B cell (primary cell): ENCODE results near the gene PCBP3. TPM values are rescaled to one million over a fixed set of nuclear protein-coding genes. Genes with fewer than 3 reads are reported as not detected.
"Not testable (repeated sequence)": the region's sequence is repeated elsewhere in the genome, so short reads cannot be mapped to it uniquely, and the experiment has no call there.

Experiments used
- ATAC-seq: fragments of 200-7000 bp; cut with Tn5 transposase; one replicate; pipeline ENCODE4 v1.10.0; 2021; ENCODE audit warnings: low read depth, mild to moderate bottlenecking, moderate number of reproducible peaks, moderate library complexity
- CTCF ChIA-PET: fragments of 350-600 bp; sonication (Branson Sonifier 250); formaldehyde crosslinking; loops from one replicate; lab custom pipeline; 2021; ENCODE audit warnings: antibody characterized with exemption, inconsistent platforms; lab: Charles Lee
- POLR2A ChIA-PET: fragments of 350-600 bp; sonication (Branson Sonifier 250); formaldehyde crosslinking; loops from one replicate; lab custom pipeline; 2021; ENCODE audit warnings: antibody characterized with exemption; lab: Charles Lee
- DNase-seq: peaks from one replicate; pipeline ENCODE4 v3.0.0; 2013
- H2AFZ ChIP-seq: 2 replicates; pipeline ENCODE4 v1.6.1; 2012; ENCODE audit warnings: mild to moderate bottlenecking, low read depth, low read length; ENCODE audit not compliant: insufficient read depth, poor library complexity, severe bottlenecking
- H3K27ac ChIP-seq, 2 donors: 1 replicate in 1 of 2; 2 replicates in 1 of 2; pipeline ENCODE4 v1.5.1; 2012 to 2013; ENCODE audit warnings: low read length in 2 of 2, mild to moderate bottlenecking in 2 of 2, moderate library complexity in 1 of 2
- H3K27me3 ChIP-seq, 4 experiments: fragments of 200-600 bp in 1 of 4; sonication (generic) in 1 of 4; replicated peaks in 1 of 4; 1 replicate in 2 of 4; 2 replicates in 2 of 4; pipeline versions ENCODE4 v1.6.1 to v1.7.0; 2013 to 2016; ENCODE audit warnings: low read length in 3 of 4, mild to moderate bottlenecking in 2 of 4, mixed read lengths in 1 of 4, moderate library complexity in 1 of 4; ENCODE audit not compliant: insufficient read depth in 4 of 4, control insufficient read depth in 3 of 4; ENCODE audit errors: control extremely low read depth in 1 of 4
- H3K36me3 ChIP-seq, 2 experiments: replicated peaks in 1 of 2; 1 replicate in 1 of 2; 2 replicates in 1 of 2; pipeline versions ENCODE4 v1.6.1 to v1.7.1; 2013; ENCODE audit warnings: low read length in 1 of 2; ENCODE audit not compliant: insufficient read depth in 2 of 2, control insufficient read depth in 1 of 2; ENCODE audit errors: control extremely low read depth in 1 of 2, extremely low read depth in 1 of 2
- H3K4me1 ChIP-seq, 2 donors: fragments of 200-600 bp in 1 of 2; sonication (generic) in 1 of 2; 1 replicate in 1 of 2; 2 replicates in 1 of 2; pipeline versions ENCODE4 v1.5.1 to v1.6.1; 2013 to 2017; ENCODE audit warnings: low read length in 2 of 2; ENCODE audit not compliant: control insufficient read depth in 2 of 2, insufficient read depth in 2 of 2
- H3K4me2 ChIP-seq: replicated peaks from 2 replicates; pipeline ENCODE3; 2012; ENCODE audit warnings: mild to moderate bottlenecking, low read depth, low read length; ENCODE audit not compliant: poor library complexity, severe bottlenecking
- H3K4me3 ChIP-seq, 5 experiments: fragments of 200-600 bp in 1 of 5; sonication (generic) in 1 of 5; 1 replicate in 3 of 5; 2 replicates in 2 of 5; pipeline versions ENCODE4 v1.5.1 to v1.7.0; 2011 to 2016; ENCODE audit warnings: low read length in 4 of 5, mild to moderate bottlenecking in 4 of 5, low read depth in 2 of 5, control low read depth in 1 of 5, moderate library complexity in 1 of 5; ENCODE audit not compliant: insufficient read depth in 1 of 5; ENCODE audit errors: control extremely low read depth in 1 of 5, extremely low read depth in 1 of 5
- H3K79me2 ChIP-seq: fragments of 200-600 bp; sonication (generic); one replicate; pipeline ENCODE4 v1.6.0; 2016; ENCODE audit warnings: low read length; ENCODE audit not compliant: control insufficient read depth, insufficient read depth
- H3K9ac ChIP-seq: fragments of 200-600 bp; sonication (generic); 2 replicates; pipeline ENCODE4 v1.6.1; 2017; ENCODE audit warnings: mild to moderate bottlenecking, low read length, moderate library complexity
- H3K9me3 ChIP-seq, 3 donors: one replicate each; pipeline versions ENCODE4 v1.6.1 to v1.7.1; 2013; ENCODE audit warnings: low read length in 2 of 3; ENCODE audit not compliant: control insufficient read depth in 2 of 3, insufficient read depth in 1 of 3; ENCODE audit errors: control extremely low read depth in 1 of 3
- H4K20me1 ChIP-seq: 2 replicates; pipeline ENCODE4 v1.6.0; 2012; ENCODE audit warnings: mild to moderate bottlenecking, low read length; ENCODE audit not compliant: insufficient read depth, control insufficient read depth, poor library complexity, severe bottlenecking
- H3K27ac Mint-ChIP-seq: one replicate; pipeline ENCODE4 v1.8.0; 2021; ENCODE audit warnings: mixed read lengths
- H3K27me3 Mint-ChIP-seq: one replicate; pipeline ENCODE4 v1.8.0; 2021; ENCODE audit warnings: mixed read lengths
- H3K4me1 Mint-ChIP-seq: one replicate; pipeline ENCODE4 v1.8.0; 2021; ENCODE audit warnings: mixed read lengths
- H3K4me3 Mint-ChIP-seq: one replicate; pipeline ENCODE4 v1.8.0; 2021; ENCODE audit warnings: mixed read lengths
- H3K9me3 Mint-ChIP-seq: one replicate; pipeline ENCODE4 v1.8.0; 2022; ENCODE audit warnings: mixed read lengths; ENCODE audit not compliant: insufficient read depth
- EZH2 ChIP-seq: IDR thresholded peaks from 2 replicates; pipeline ENCODE4 v1.6.1; 2012; ENCODE audit warnings: borderline replicate concordance, low read depth, mild to moderate bottlenecking, moderate library complexity, low read length; ENCODE audit not compliant: insufficient read depth, poor library complexity, severe bottlenecking
- WGBS: methylation state at CpG from one replicate; pipeline ENCODE4 v1.1.5; 2013; ENCODE audit warnings: missing lambda C conversion rate; ENCODE audit not compliant: insufficient coverage; 5-methylcytosine and 5-hydroxymethylcytosine counted together
- intact Hi-C: fragments of 100-400 bp; cut with micrococcal nuclease; formaldehyde crosslinking; loops from one replicate; pipeline ENCODE4 v1.10.0; 2022
- polyA plus RNA-seq: library from polyadenylated mRNA; depleted of rRNA; stranded (reverse); fragments of >200 nt; gene quantifications from 2 replicates; pipeline ENCODE4 v1.2.3, GENCODE V29; 2012
- total RNA-seq, 2 donors: library from RNA; stranded (reverse); fragments of 120-200 nt in 1 of 2; gene quantifications; 1 replicate in 1 of 2; 2 replicates in 1 of 2; pipeline versions ENCODE4 v1.2.3 to v1.2.4, GENCODE V29; 2013 to 2022
- TF ChIP-seq, protein P1 (sequence below): fragments of 200-600 bp; IDR thresholded peaks from one replicate; pipeline ENCODE4 v1.8.0; 2022; ENCODE audit warnings: antibody characterized with exemption, mild to moderate bottlenecking

Gene PCBP3
- total and polyA plus RNA-seq, 2 donors (not counting 1 experiment from before 2014, with no cell fraction given) = 0.45 to 2.7 TPM

DNA sequence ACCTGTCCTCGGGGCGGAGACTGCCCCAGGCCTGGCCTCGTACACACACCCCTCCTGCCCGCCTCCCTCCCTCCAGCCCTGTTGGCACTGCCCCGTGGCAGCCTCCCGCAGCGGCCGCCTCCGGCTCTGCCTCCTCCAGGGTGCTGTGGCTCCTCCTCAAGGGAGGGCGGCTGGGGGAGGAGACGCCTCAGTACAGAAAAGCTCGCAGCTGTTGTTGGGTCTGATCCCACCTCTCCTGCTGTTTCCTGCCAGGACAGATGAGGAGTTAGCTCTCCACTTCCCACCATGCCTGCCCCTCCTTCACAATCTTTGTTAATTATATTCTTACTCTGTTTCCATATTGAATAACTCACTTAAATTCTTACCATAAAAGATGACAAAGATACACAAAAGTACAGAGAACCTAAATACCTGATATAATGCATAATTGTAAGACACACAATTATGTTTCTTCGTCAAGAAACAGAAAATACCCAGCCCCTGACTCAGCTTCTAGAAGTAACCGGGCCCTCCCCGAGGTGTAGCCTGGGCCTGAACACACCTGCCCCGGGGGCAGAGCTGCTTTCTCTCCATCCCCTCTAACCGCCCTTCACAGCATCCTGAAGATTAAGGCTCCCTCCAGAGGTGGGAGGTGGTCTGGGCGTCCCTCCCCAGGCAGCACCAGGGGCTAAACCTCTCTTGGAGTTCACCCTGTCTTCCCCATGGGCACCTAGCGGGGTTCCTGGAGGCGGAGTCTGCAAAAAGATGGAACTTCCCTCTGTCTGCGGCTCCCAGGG is 307.4 kb downstream of the PCBP3 start:
- ChIA-PET CTCF (no interaction called here), POLR2A (no interaction called here)
- intact Hi-C loops = no loop called here
- Histone ChIP-seq H3K27ac (no peak overlapping the region), H3K27me3 (peaks cover 0 to 4% (median 0%) of the 10 kb centered on the region in 4 experiments), H3K79me2 (no peaks in the 10 kb centered on the region), H3K9me3 (peaks cover 0 to 4% (median 0%) of the 10 kb centered on the region in 3 donors), H2AFZ (no peak overlapping the region), H3K4me1 (no peaks in the 10 kb centered on the region), H3K9ac (no peak overlapping the region), H3K4me2 (no peak overlapping the region), H4K20me1 (no peaks in the 10 kb centered on the region), H3K4me3 (no peak overlapping the region), H3K36me3 (no peaks in the 10 kb centered on the region)
- H3K9me3 Mint-ChIP-seq = no peaks in the 10 kb centered on the region
- no peak overlapping the region for H3K27ac Mint-ChIP-seq
- DNase-seq (no peak), ATAC-seq (no peak)
- H3K4me3 Mint-ChIP-seq = no peak overlapping the region
- TF ChIP-seq, protein P1, sequence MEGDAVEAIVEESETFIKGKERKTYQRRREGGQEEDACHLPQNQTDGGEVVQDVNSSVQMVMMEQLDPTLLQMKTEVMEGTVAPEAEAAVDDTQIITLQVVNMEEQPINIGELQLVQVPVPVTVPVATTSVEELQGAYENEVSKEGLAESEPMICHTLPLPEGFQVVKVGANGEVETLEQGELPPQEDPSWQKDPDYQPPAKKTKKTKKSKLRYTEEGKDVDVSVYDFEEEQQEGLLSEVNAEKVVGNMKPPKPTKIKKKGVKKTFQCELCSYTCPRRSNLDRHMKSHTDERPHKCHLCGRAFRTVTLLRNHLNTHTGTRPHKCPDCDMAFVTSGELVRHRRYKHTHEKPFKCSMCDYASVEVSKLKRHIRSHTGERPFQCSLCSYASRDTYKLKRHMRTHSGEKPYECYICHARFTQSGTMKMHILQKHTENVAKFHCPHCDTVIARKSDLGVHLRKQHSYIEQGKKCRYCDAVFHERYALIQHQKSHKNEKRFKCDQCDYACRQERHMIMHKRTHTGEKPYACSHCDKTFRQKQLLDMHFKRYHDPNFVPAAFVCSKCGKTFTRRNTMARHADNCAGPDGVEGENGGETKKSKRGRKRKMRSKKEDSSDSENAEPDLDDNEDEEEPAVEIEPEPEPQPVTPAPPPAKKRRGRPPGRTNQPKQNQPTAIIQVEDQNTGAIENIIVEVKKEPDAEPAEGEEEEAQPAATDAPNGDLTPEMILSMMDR = no peak
- no peak for TF ChIP-seq EZH2
- 59% methylated on average over 18 of the region's 21 CpGs for WGBS
- no peaks in the 10 kb centered on the region for H3K4me1 Mint-ChIP-seq
- peaks cover 6% of the 10 kb centered on the region for H3K27me3 Mint-ChIP-seq

DNA sequence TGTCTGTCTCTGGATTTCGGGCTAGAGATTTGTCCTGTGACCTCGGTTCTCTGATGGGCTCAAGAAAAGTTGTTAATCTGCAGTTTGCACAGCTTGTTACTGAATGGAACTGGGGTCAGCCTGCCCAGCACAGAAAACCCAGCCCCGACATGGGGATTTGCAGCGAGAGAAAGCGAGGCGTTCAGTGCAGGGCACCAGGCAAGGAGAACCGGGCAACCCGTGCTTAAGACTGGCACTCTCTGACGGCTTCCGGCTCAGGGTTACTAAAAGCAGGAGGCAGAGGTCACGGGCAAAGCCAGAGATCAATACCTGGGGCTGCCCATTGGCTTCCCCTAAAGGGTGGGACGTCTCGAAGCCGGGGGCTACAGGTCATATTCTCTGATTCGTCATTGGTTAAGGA is 308.2 kb downstream of the PCBP3 start:
- no peaks in the 10 kb centered on the region for H3K4me1 ChIP-seq
- H3K36me3 ChIP-seq = no peaks in the 10 kb centered on the region
- H3K4me1 Mint-ChIP-seq = no peaks in the 10 kb centered on the region
- no peak overlapping the region for H3K4me3 ChIP-seq
- no peaks in the 10 kb centered on the region for H3K79me2 ChIP-seq
- no peak overlapping the region for H2AFZ ChIP-seq
- ChIA-PET CTCF (interaction anchor here (1.3 kb wide), 1 partner anchor 22 kb away, joined by 3 read pairs; no protein-coding TSS in a partner anchor), POLR2A (no interaction called here)
- peaks cover 13% of the 10 kb centered on the region for H3K27me3 Mint-ChIP-seq
- no peaks in the 10 kb centered on the region for H3K9me3 Mint-ChIP-seq
- peaks cover 0 to 4% (median 0%) of the 10 kb centered on the region in 3 donors for H3K9me3 ChIP-seq
- ATAC-seq (no peak), DNase-seq (no peak)
- H3K27ac ChIP-seq = no peak overlapping the region
- TF ChIP-seq EZH2 = no peak
- TF ChIP-seq, protein P1 = no peak
- no peak overlapping the region for H3K4me2 ChIP-seq
- no peak overlapping the region for H3K9ac ChIP-seq
- intact Hi-C loops = no loop called here
- H3K27me3 ChIP-seq = peaks cover 0 to 4% (median 0%) of the 10 kb centered on the region in 4 experiments
- no peak overlapping the region for H3K4me3 Mint-ChIP-seq
- H3K27ac Mint-ChIP-seq = no peak overlapping the region
- WGBS = 84% methylated on average over 15 of the region's 15 CpGs
- H4K20me1 ChIP-seq = no peaks in the 10 kb centered on the region

DNA sequence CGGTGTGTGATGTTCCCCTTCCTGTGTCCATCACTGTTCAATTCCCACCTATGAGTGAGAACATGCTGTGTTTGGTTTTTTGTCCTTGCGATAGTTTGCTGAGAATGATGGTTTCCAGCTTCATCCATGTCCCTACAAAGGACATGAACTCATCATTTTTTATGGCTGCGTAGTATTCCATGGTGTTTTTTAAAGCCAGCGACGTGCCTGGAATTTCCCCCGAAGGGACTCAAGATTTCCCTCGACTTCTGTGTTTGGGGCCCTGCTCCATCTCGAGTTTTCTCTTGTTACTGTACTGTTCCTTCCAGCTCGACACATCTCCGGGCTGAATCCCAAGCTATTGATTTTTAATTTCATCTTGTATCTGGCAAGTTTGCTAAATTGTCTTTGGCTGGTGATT is 309.0 kb downstream of the PCBP3 start:
- H3K27me3 Mint-ChIP-seq = peaks cover 18% of the 10 kb centered on the region
- H3K4me1 Mint-ChIP-seq, H3K9me3 ChIP-seq, intact Hi-C loops, H3K4me3 ChIP-seq, H3K4me1 ChIP-seq, ATAC-seq, H3K36me3 ChIP-seq, POLR2A ChIA-PET, H3K9ac ChIP-seq, H3K27ac Mint-ChIP-seq, H3K9me3 Mint-ChIP-seq, H3K79me2 ChIP-seq, H3K4me3 Mint-ChIP-seq, H3K27ac ChIP-seq, H3K27me3 ChIP-seq, H4K20me1 ChIP-seq, DNase-seq, H3K4me2 ChIP-seq, H2AFZ ChIP-seq: not testable (repeated sequence)
- CTCF ChIA-PET = interaction anchor here (1.3 kb wide), 1 partner anchor 21 kb away, joined by 3 read pairs; no protein-coding TSS in a partner anchor
- 91% methylated on average over 7 of the region's 10 CpGs for WGBS
